ENCODE data around the gene TMEM51.

Gene TMEM51

GRCh38 chr1:15114884-15115283, 38.7 kb upstream of the TMEM51 start:
- no peaks in the 10 kb centered on the region for H3K79me2 ChIP-seq (ENCODE audit: insufficient read depth, low read length)
- H3K36me3 ChIP-seq (ENCODE audit: low read length) = no peaks in the 10 kb centered on the region
- H3K4me3 ChIP-seq (ENCODE audit: insufficient read depth, low read length, poor library complexity, severe bottlenecking) = no peak overlapping the region
- H2AFZ ChIP-seq (ENCODE audit: low read depth, low read length, severe bottlenecking) = no peak overlapping the region
- H3K9me2 ChIP-seq (replicated peaks; ENCODE audit: insufficient read depth, low read length) = no peaks in the 10 kb centered on the region
- H3K9ac ChIP-seq (ENCODE audit: low read length) = no peak overlapping the region
- H3K9me3 ChIP-seq (ENCODE audit: insufficient read depth, low read length) = no peaks in the 10 kb centered on the region
- TF ChIP-seq EZH2phosphoT487 (conservative IDR thresholded peaks at IDR 0.05; ENCODE audit: low read length) = no peak
- no peak for TF ChIP-seq CTCF (IDR thresholded peaks at IDR 0.05; ENCODE audit: insufficient read depth, low read length, poor library complexity, severe bottlenecking)
- H3K27me3 ChIP-seq (ENCODE audit: low read length) = no peaks in the 10 kb centered on the region
- no peak overlapping the region for H3K27ac ChIP-seq (ENCODE audit: low read depth, low read length)
- H3K4me2 ChIP-seq (ENCODE audit: low read depth, low read length, poor library complexity, severe bottlenecking) = no peak overlapping the region
- no peaks in the 10 kb centered on the region for H4K20me1 ChIP-seq (ENCODE audit: low read depth, low read length)
- no peaks in the 10 kb centered on the region for H3F3A ChIP-seq (ENCODE audit: insufficient read depth)

GRCh38 chr1:15115542-15116330, 37.8 kb upstream of the TMEM51 start:
- Histone ChIP-seq H3K9me2 (replicated peaks; ENCODE audit: insufficient read depth, low read length) (no peaks in the 10 kb centered on the region), H3F3A (ENCODE audit: insufficient read depth) (no peaks in the 10 kb centered on the region), H3K4me2 (ENCODE audit: low read depth, low read length, poor library complexity, severe bottlenecking) (no peak overlapping the region), H3K27ac (ENCODE audit: low read depth, low read length) (no peak overlapping the region), H3K79me2 (ENCODE audit: insufficient read depth, low read length) (no peaks in the 10 kb centered on the region), H4K20me1 (ENCODE audit: low read depth, low read length) (no peaks in the 10 kb centered on the region), H2AFZ (ENCODE audit: low read depth, low read length, severe bottlenecking) (no peak overlapping the region), H3K27me3 (ENCODE audit: low read length) (no peaks in the 10 kb centered on the region), H3K36me3 (ENCODE audit: low read length) (no peaks in the 10 kb centered on the region), H3K9ac (ENCODE audit: low read length) (no peak overlapping the region), H3K9me3 (ENCODE audit: insufficient read depth, low read length) (no peaks in the 10 kb centered on the region), H3K4me3 (ENCODE audit: insufficient read depth, low read length, poor library complexity, severe bottlenecking) (no peak overlapping the region)
- TF ChIP-seq CTCF (IDR thresholded peaks at IDR 0.05; ENCODE audit: insufficient read depth, low read length, poor library complexity, severe bottlenecking) = no peak
- no peak for TF ChIP-seq EZH2phosphoT487 (conservative IDR thresholded peaks at IDR 0.05; ENCODE audit: low read length)

- no peaks in the 10 kb centered on the region for H4K20me1 ChIP-seq (ENCODE audit: low read depth, low read length)
- no peak overlapping the region for H2AFZ ChIP-seq (ENCODE audit: low read depth, low read length, severe bottlenecking)
- no peak for TF ChIP-seq CTCF (IDR thresholded peaks at IDR 0.05; ENCODE audit: insufficient read depth, low read length, poor library complexity, severe bottlenecking)
- H3K79me2 ChIP-seq (ENCODE audit: insufficient read depth, low read length) = no peaks in the 10 kb centered on the region
- no peak overlapping the region for H3K4me2 ChIP-seq (ENCODE audit: low read depth, low read length, poor library complexity, severe bottlenecking)
- no peak overlapping the region for H3K27ac ChIP-seq (ENCODE audit: low read depth, low read length)
- no peaks in the 10 kb centered on the region for H3F3A ChIP-seq (ENCODE audit: insufficient read depth)
- no peak overlapping the region for H3K4me3 ChIP-seq (ENCODE audit: insufficient read depth, low read length, poor library complexity, severe bottlenecking)
- no peaks in the 10 kb centered on the region for H3K9me2 ChIP-seq (replicated peaks; ENCODE audit: insufficient read depth, low read length)
- no peaks in the 10 kb centered on the region for H3K36me3 ChIP-seq (ENCODE audit: low read length)
- H3K9me3 ChIP-seq (ENCODE audit: insufficient read depth, low read length) = no peaks in the 10 kb centered on the region
- H3K9ac ChIP-seq (ENCODE audit: low read length) = no peak overlapping the region
- H3K27me3 ChIP-seq (ENCODE audit: low read length) = no peaks in the 10 kb centered on the region
Measured at GRCh38 chr1:15116966-15117365, 36.6 kb upstream of the TMEM51 start.
